GM20000 (cell line): Measurements from ENCODE around the gene BAD.

Source experiments
- DNase-seq: peaks from one replicate; pipeline ENCODE4 v3.0.0; 2012; ENCODE audit warnings: low spot score
- TF ChIP-seq, protein P1 (sequence below): IDR thresholded peaks from 2 replicates; pipeline ENCODE4 v1.5.1; 2012; ENCODE audit warnings: mild to moderate bottlenecking, control low read depth; ENCODE audit errors: extremely low read depth, missing control alignments

BAD gene

DNA sequence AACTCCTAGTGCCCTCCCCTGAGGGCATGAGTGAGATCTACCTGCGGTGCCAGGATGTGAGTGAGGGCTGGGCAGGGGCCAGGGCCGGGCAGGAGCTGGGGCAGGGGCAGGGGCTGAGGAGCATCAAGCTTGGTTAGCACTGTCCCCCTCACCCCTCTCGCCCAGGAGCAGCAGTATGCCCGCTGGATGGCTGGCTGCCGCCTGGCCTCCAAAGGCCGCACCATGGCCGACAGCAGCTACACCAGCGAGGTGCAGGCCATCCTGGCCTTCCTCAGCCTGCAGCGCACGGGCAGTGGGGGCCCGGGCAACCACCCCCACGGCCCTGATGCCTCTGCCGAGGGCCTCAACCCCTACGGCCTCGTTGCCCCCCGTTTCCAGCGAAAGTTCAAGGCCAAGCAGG is 64.2 kb downstream of the BAD start:
- DNase-seq, result no peak
- TF ChIP-seq, protein P1, sequence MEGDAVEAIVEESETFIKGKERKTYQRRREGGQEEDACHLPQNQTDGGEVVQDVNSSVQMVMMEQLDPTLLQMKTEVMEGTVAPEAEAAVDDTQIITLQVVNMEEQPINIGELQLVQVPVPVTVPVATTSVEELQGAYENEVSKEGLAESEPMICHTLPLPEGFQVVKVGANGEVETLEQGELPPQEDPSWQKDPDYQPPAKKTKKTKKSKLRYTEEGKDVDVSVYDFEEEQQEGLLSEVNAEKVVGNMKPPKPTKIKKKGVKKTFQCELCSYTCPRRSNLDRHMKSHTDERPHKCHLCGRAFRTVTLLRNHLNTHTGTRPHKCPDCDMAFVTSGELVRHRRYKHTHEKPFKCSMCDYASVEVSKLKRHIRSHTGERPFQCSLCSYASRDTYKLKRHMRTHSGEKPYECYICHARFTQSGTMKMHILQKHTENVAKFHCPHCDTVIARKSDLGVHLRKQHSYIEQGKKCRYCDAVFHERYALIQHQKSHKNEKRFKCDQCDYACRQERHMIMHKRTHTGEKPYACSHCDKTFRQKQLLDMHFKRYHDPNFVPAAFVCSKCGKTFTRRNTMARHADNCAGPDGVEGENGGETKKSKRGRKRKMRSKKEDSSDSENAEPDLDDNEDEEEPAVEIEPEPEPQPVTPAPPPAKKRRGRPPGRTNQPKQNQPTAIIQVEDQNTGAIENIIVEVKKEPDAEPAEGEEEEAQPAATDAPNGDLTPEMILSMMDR, result no peak
